GM18498 (cell line): ENCODE data around the gene SLC37A1.

ENCODE experiments used
- ATAC-seq: cut with Tn5 transposase; IDR thresholded peaks from one replicate; pipeline ENCODE4 v1.9.1; 2021; ENCODE audit warnings: mild to moderate bottlenecking, moderate library complexity; ENCODE audit not compliant: unreplicated experiment

Gene SLC37A1

DNA sequence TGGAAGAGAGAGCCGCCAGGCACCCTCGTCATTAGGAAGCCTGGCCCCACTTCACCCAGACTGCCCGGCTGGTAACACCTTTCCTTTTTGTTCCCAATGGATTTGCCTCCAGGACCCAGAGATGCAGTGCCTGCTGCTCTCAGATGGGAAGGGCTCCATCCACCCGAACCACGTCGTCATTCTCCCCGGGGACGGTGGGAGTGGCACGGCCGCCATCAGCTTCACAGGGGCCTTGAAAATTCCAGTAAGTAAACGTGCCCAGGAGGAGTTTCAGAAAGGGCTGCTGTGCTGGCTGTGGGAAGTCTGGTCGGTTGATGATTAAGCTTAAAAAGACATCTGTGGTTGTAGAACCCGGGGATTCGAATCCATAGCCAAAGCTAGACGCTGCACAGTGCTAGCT is 45.2 kb downstream of the SLC37A1 start:
- no peak for ATAC-seq

DNA sequence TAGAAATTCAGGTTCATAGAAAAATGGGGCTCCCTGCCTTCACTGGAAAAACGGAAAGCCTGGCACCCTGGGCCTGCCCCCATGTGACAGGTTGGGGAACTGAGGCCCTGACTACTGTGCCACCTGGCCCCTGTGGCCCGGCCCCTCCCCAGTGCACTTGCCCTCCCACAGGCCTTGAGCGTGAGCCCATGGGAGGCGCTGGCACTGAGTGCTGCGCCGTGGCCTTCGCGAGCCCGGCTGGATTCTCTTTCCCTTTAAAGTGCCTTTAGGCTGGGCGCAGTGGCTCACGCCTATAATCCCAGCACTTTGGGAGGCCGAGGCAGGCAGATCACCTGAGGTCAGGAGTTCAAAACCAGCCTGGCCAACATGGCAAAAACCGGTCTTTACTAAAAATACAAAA is 45.7 kb downstream of the SLC37A1 start:
- ATAC-seq: no peak

DNA sequence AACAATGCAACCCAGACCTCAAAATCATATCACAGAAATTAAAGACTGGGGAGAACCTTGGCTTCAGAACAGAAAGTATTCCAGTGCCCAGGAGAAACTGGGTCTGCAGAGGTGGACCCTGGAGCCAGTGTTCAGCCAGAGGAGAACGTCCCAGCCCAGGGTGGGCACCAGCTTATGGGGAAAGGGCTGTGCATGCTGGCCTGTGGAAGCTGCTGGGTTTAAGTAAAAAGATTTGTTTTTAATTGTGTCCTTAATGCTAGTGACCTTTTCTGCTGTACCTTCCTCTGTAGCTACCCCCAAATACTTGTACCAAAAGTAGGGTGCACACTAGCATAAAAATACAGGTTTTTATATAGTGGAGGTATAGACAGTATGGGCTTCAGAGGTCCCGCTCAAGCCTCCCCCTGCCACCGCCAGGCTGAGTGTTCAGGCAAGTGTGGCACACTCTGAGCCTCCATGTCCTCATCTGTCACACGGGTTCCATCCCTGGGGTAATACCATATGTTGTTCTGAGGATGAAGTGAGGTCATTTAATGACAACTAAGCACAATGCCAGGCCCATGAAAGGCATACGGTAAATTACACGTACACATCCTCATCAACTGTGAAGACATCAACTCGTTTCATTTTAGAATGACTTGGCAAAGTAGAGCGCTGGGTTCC is 47.0 kb downstream of the SLC37A1 start:
- ATAC-seq: no peak

DNA sequence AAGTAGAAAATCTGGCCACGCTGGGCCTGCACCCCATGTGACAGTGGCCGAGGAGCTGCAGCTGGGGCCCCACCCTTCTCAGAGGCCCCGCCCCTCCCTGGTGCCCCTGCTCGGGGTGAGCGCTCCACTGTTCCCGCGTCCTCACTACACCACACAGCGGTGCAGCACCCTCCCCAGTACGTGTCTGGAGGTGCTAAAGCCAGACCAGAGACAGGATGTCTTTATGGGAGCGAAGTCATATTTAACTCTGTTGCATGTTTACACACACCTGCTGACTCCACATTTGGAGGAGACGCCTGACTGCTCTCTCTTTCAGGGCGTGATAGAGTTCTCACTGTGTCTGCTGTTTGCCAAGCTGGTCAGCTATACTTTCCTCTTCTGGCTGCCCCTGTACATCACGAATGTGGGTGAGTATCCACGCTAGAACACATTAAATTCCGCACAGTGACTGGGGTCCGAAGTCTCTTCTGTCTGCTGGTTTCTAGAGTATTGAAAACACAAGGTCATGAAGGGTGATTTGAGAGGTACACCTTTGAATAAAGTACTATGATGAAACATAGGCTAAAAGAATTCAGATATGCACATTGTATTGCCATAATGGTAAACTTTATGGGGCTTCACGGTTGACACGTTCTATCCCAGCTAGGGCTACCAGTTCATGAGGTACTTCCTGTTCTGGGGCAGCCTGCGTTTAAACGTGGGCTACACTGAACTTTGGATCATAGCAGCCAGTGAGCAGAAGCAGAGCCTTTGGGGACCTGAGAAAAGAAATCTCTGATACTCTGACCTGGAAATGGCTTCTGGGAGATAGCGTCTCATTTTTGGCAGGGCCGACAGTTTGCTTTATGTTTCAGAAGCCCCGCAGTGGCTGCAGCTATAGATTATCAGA is 48.4 kb downstream of the SLC37A1 start:
- ATAC-seq: peak; percentile 69

DNA sequence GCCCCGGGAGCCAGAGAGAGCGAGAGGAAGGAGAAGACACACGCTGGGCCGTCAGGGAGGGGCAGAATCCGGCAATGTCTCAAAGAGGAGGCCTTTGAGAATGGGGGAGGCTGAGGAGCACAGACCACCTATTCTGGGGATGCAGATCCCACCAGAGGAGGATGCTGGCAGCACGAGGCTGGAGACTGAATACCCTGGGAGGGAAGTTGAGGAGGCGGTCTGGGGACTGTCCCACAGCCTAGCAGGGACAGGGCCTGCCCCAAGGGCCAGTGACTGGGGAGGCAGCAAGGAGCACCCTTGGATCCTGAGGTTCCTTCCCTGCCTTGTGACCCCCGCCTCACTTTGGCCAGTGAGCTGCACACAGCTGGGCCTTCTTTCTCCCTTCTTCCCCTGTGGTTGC is 49.2 kb downstream of the SLC37A1 start:
- no peak for ATAC-seq

DNA sequence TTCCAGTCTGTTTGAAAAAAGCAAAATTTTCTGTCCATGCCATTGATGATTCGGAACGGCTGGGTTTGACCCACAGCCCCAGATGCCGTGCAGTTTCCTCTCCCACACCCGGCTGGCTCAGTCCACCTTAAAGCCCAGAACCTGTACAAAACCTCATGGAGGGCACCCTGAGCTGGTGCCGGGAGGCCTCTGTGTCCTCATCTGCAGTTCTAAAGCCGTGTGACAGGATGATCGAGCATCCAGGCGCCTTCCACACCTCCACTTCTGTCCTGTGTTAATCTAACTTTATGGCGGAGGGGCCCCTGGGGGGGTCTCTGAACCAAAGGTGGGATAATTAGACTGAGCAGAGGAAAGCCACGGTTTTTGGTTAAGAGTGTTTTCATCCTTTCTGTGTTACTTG is 49.6 kb downstream of the SLC37A1 start:
- ATAC-seq: no peak

DNA sequence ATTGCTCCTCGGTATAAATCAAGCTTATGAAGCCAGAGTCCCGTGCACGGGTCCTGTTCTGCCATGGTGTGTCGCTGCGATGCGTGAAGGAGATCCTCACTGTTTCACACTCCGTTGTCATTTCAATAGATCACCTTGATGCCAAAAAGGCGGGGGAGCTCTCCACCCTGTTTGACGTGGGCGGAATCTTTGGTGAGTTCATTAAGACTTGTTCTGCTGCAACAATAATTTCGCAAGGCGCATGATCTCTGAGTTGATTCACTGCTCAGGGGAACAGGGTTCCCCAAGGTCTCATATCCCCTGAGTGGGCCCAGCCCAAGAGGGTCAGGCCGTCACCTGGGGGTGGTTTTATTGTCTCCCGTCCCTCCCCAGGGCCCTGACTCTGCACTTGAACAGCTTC is 50.0 kb downstream of the SLC37A1 start:
- no peak for ATAC-seq

DNA sequence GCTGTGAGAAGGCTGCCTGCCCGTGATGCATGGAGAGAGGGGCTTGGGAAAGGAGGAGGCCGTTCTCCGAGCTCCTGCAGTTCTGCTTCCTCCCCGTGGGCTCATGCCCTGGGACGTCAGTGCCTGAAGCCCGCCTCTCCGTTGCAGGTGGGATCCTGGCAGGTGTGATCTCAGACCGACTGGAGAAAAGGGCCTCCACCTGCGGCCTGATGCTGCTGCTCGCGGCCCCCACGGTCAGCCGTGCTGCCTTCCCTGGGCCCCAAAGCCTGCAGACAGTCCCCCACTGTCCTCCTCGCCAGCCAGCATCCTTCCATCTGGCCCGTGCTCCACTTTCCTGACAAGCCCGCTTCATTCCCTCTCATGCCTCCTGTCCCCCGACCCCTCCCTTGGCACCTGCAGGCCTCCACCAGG is 50.9 kb downstream of the SLC37A1 start:
- ATAC-seq: no peak

DNA sequence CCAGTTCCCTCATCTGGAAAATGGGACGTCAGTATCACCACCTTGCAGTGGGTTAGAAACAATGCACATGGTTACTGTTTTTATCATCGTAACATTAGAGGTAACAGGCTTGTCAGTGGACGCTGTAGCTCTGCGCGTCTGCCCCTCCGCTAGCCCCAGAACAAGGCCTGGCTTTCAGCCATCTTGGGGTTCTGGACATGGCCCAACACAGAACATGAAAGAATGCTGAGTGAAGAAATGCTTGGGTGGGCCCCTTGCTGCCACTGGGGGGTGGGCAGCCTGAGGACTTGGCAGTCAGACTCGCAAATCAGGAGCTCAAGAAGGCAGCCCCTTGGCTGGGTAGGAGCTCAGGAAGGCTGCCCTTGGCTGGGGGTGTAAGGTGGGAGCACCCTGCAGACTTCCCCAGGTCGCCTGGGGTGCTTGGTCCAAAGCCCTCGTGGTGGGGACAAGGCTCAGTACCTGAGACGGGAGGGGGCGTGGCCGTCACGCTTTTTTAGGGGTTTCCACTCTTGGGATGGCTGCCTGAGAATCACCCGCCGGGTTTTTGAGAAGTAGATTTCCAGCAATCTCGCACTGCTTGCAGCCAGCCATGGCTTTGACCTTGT is 51.7 kb downstream of the SLC37A1 start:
- ATAC-seq: no peak

DNA sequence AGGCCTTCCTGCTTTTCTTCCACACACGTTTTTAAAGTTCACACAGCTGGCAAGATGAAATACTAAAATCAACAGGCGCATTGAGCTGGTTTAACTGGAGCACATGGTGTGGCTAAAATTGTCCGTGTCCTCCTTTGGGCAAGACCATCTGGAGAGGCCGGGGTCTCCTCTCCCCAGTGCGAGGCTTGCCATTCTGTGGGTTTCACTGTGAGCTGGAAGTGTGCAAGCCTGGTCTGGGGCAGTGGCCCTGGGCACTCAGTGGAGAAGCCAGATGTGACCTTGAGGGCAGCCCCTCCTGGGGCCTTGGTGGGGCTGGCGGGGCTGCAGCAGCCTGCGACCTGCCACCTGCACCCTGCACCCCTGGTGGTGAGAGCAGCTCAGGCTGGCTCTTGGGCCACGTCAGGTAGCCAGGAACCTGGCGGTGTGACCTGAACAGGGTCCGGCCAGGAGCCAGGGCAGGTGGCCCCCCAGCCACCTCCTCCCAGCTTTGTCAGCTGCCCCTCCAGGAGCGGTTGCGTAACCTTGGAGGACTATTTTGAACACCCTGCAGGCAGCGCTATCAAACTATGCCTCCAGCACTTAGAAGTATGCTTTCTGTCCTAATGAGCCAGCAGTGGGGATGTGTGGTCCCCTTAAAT is 52.4 kb downstream of the SLC37A1 start:
- ATAC-seq: no peak

DNA sequence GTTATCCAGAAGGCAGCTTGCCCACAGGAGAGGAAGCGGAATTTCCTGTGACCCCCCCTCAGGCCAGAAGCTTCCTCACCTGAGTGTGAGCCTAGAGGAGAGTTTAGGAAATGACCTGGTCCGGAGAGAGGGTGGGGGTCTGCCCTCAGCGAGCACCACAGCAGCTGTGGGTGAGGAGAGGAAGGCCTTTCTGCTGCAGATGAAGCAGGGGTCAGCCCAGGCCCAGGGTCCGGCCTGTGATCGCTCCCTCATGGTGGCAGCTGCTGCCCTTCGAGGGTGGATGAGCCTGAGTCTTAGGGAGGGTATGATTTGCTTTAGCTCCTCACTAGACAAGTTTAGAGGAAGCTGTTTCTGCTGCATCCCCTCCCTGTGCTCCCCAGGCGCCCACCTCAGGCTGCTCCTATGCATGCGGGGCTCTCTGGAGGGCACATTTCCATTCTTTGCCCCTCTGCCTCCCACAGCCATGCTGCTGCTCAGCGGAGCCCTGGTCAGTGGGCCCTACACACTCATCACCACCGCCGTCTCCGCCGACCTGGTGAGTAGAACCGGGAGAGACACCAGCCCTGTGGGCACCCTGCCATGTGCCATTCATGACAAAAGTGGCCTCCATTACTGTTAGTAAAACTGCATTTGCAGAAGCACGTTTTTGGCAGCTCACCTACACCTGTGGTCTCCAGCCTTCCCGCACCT is 53.0 kb downstream of the SLC37A1 start:
- ATAC-seq: no peak

DNA sequence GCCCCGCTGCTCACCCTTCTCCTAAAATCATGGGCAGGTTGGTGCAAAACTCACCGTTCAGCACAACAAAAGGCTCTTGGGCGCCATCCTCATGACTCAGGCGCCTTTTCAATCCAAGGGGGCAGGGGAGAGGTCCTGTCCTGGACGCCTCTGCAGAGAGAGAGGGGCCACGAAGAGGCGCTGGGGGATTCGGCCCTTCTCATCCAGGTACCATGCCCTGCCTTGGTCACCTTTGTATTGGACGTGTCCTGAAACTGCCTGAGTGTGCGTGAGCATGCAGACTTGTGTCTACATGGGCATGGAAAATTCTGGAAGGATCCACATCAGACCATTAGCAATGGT is 53.5 kb downstream of the SLC37A1 start:
- ATAC-seq: no peak

DNA sequence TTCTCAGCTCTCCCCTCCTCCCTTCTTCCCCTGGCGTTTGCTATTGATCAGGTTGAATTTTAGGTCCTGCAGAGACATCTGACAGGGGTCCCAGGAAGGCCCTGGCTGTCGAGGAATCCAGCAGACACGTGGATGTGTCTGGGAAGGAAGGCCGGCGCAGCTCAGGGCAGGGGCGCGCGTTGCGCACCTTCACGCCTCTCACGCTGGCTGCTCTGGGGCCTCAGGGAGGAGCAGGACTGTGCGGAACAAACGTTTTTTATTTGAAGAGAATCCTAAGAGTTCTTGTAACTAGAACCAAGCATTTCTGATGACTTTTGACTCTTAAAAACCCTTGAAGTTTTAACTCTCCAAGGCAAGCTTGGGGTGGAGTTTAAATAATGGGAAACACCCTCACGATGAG is 54.2 kb downstream of the SLC37A1 start:
- no peak for ATAC-seq

DNA sequence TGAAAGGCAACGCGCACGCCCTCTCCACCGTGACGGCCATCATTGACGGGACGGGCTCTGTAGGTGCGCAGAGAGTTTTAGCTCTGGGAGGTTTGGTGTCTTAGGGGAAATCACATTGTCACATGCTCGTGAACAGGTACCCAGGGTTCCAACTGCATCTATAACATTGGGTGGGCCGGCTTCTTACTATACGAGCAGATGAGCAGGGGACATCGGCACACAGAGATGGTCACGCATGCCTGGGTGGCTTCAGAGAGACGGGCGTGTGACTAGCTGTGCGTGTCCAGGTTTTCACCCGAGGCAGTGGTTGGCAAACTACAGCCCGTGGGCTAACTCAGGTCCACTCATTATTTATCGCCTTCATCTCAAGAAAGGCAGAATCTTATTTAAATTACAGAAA is 54.7 kb downstream of the SLC37A1 start:
- no peak for ATAC-seq

DNA sequence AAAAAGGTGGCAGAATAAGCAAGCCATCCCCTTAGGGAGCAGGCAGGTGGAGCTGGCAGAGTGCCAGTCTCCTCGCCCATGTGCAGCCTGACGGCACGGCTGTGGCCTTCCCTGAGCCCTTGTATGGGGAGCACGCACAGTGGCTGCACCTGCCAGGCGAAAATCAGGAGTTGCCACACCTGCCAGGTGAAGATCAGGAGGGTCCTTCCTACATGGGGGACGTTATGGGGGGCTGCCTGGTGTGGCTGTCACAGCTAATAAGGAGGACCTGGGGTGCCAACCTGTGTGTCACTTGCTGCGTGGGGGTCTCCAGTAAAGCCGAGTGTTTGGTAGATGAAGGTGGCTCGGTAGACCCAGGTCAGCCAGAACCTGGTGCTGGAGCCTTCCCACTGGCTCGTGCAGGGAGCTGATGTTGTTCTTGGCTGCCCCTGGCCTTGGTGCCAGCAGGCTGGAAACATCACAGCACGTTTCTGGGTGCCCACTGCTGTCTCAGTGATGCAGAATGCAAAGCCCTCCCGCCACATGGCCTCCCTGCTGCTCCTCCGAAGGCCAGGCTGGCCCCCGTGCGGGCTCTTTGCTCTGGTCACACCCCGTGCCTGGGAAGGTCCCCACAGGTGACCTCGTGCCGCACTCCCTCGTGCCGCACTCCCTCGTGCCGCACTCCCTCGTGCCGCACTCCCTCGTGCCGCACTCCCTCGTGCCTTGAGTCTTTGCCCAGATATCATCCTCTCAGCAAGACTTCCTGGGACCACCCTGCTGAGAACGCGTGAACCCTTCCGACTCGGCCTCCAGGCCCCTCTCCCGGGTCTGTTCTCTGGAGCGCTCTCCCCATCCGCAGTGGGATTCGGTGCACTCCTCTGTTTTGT is 55.4 kb downstream of the SLC37A1 start:
- no peak for ATAC-seq

DNA sequence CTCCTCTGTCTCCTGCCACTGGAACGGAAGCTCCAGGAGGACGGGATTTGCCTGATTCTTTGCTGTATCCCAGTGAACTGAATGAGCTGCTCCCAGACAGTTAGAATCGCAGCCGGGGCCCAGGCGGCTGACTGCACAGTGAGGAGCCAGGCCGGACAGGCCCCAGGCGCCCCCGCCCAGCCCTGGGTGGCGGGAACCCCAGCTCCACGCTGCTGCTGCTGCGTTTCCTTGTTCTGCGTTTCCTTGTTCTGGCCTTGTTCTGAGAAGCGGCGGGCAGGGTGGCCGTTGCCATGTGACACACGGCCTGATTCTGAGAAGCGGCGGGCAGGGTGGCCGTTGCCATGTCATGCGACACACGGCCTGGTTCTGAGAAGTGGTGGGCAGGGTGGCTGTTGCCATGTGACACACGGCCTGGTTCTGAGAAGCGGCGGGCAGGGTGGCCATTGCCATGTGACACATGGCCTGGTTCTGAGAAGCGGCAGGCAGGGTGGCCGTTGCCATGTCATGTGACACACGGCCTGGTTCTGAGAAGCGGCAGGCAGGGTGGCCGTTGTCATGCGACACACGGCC is 56.2 kb downstream of the SLC37A1 start:
- ATAC-seq: no peak

DNA sequence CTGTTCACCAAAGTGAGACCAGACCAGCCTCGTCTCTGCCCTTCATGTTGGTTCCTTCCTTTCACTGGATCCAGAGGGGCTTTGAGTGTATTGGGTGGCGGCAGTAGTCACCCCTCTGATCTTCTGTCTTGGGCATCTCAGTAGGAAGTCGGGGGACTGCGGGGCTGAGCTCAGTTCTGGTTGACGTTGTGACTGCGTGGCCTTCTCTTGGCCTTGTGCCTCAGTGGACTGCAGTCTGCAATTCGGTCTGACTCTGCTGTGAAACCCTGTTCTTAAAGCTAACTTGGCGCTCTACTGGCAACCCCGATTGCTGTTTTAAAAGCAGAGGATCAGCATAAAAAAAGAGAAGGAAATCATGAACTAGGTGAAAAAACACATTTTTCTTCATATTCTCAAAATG is 56.7 kb downstream of the SLC37A1 start:
- no peak for ATAC-seq

DNA sequence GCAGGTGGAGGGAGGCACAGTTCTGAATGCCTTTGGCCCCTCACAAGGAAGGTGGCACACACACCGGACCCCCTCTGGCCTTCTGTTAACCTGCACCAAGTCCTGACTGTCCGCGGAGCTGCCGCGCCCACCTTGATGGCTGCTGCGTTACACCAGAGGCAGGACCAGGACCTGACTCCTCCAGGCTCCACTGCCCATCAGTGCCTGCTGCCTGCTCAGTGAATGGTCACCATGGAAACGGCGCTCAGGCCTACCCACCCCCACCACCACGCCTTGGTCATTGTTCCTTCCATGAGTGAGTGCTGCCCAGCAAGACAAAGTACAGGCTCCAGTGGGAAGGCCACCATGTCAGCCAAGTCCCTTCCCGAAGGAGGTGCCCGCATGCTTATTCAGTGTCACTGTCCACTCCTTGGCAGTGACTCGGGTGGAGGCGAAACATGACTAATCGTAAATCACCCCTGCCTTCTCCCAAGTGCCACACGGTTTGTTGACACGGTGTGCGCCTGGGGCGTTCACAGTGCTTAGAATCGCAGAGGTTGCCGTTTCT is 57.3 kb downstream of the SLC37A1 start:
- no peak for ATAC-seq

DNA sequence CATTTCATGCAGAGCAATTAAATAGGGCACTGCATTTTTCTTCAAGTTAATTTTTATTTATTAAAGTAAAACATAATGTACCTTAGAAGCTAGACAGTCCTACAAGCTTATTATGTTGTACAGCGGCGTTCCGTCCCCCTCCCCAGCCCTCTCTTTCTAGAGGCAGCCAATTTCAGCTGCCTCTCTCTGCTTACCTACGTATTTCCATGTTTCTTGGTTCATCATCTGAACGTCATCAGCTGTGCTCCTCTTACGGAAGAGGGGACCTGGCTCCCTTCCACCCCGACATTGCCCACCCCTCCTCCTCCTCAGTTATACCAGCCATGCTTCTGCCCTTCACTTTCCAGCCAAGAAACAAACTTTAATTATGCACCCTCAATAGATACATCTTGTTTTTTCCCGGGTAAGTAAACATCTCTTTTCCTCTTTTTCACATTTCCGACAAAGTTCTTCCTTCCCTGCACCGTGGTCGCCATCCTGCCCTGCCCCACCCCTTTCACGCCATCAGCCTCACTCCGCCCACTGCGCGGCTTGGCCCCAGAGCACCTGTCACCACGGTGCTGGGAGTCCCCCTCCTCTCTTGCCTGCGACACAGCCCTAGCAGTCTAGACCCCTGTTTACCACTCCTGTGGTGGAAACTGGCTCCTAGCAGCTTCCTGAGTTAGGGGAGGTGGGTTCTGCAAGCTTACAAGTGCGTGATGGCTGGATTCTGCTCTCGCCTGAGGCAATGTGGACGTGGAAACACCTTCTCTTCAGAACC is 57.9 kb downstream of the SLC37A1 start:
- ATAC-seq: no peak
